ENCODE results near the gene C1QTNF2.
"Not testable (repeated sequence)": the region's sequence is repeated elsewhere in the genome, so short reads cannot be mapped to it uniquely, and the experiment has no call there.

The C1QTNF2 gene

DNA sequence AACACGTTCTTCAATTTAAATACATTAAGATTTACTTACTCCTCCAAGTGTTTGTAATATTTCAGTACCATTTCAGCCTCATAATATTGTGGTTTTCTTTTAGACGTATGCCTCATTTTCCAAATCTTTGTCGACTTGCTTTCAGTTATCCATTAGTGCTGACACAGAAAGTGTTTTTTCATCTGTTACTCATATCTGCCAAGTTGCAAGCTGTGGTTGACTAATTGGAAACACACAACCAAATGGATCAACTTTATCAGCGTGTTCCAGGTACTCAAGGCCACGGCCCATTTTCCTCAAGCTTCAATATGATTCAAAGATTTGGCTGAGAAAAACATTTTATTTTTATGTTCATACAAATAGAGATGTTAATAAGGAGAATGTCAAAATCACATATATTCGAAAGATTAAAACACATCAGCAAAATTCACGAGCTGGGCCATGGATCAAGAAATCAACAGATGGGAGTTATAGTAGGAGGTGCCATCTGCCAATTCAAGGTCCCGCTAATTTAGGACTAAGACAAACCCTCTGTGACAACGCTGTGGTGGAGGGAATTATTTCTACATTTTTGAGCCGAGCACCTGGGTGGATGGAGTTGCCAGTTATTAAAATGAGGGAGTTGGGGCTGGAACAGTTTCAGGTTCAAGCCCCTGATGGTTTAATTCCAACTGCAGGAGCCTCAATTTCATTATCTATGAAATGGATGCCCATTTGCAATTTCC, 30.9 kb downstream of the C1QTNF2 start:
- H3K9me3 ChIP-seq (ENCODE audit: severe bottlenecking), result no peaks in the 10 kb centered on the region
- ATAC-seq (ENCODE audit: low read depth) (no peak), DNase-seq (ENCODE audit: low spot score) (no peak)
- H3K36me3 ChIP-seq (ENCODE audit: low read depth), result no peaks in the 10 kb centered on the region
- H3K27ac ChIP-seq (ENCODE audit: poor library complexity, severe bottlenecking), result no peak overlapping the region
- H3K4me3 ChIP-seq (ENCODE audit: severe bottlenecking), result no peak overlapping the region
- no peaks in the 10 kb centered on the region for H3K27me3 ChIP-seq (ENCODE audit: insufficient read depth, poor library complexity, severe bottlenecking)
- TF ChIP-seq CTCF (IDR thresholded peaks at IDR 0.05; ENCODE audit: poor library complexity, severe bottlenecking), result no peak
- peaks cover 10% of the 10 kb centered on the region for H3K4me1 ChIP-seq (ENCODE audit: insufficient read depth, poor library complexity, severe bottlenecking)

DNA sequence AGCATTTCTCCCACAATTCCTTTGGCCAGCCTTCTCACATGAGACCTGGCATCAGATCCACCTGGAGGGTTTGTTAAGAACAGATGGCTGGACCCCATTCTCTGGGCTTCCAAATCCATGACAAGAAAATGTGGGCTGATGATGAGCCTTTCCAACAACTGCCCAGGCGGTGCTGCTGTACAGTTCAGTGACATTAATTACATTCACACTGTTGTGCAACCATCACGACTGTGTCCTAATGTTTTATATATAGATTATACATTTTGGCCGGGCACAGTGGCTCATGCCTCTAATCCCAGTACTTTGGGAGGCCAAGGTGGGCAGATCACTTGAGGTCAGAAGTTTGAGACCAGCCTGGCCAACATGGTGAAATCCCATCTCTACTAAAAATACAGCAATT, 35.7 kb downstream of the C1QTNF2 start:
- H3K27me3 ChIP-seq (ENCODE audit: insufficient read depth, poor library complexity, severe bottlenecking); H3K4me3 ChIP-seq (ENCODE audit: severe bottlenecking); ATAC-seq (ENCODE audit: low read depth); H3K36me3 ChIP-seq (ENCODE audit: low read depth); H3K9me3 ChIP-seq (ENCODE audit: severe bottlenecking); H3K27ac ChIP-seq (ENCODE audit: poor library complexity, severe bottlenecking): not testable (repeated sequence)
- H3K4me1 ChIP-seq (ENCODE audit: insufficient read depth, poor library complexity, severe bottlenecking), result peaks cover 10% of the 10 kb centered on the region
- peak; percentile 29 for DNase-seq (ENCODE audit: low spot score)

- no peak overlapping the region for H3K27ac ChIP-seq (ENCODE audit: poor library complexity, severe bottlenecking)
- no peaks in the 10 kb centered on the region for H3K9me3 ChIP-seq (ENCODE audit: severe bottlenecking)
- no peaks in the 10 kb centered on the region for H3K36me3 ChIP-seq (ENCODE audit: low read depth)
- H3K4me1 ChIP-seq (ENCODE audit: insufficient read depth, poor library complexity, severe bottlenecking), result peaks cover 10% of the 10 kb centered on the region
- no peak for TF ChIP-seq CTCF (IDR thresholded peaks at IDR 0.05; ENCODE audit: poor library complexity, severe bottlenecking)
- DNase-seq (ENCODE audit: low spot score) (peak; percentile 29), ATAC-seq (ENCODE audit: low read depth) (peak; percentile 84)
- no peaks in the 10 kb centered on the region for H3K27me3 ChIP-seq (ENCODE audit: insufficient read depth, poor library complexity, severe bottlenecking)
- H3K4me3 ChIP-seq (ENCODE audit: severe bottlenecking), result no peak overlapping the region
Measured at GRCh38 chr5:160333721-160334120, 36.7 kb downstream of the C1QTNF2 start.

GRCh38 chr5:160330212-160330611, 40.2 kb downstream of the C1QTNF2 start:
- Histone ChIP-seq H3K27me3 (ENCODE audit: insufficient read depth, poor library complexity, severe bottlenecking) (no peaks in the 10 kb centered on the region), H3K4me3 (ENCODE audit: severe bottlenecking) (no peak overlapping the region), H3K36me3 (ENCODE audit: low read depth) (no peaks in the 10 kb centered on the region), H3K9me3 (ENCODE audit: severe bottlenecking) (no peaks in the 10 kb centered on the region), H3K27ac (ENCODE audit: poor library complexity, severe bottlenecking) (no peak overlapping the region), H3K4me1 (ENCODE audit: insufficient read depth, poor library complexity, severe bottlenecking) (peaks cover 7% of the 10 kb centered on the region)
- ATAC-seq (ENCODE audit: low read depth) (no peak), DNase-seq (ENCODE audit: low spot score) (no peak)
- no peak for TF ChIP-seq CTCF (IDR thresholded peaks at IDR 0.05; ENCODE audit: poor library complexity, severe bottlenecking)

GRCh38 chr5:160327818-160328217, 42.6 kb downstream of the C1QTNF2 start:
- no peak overlapping the region for H3K4me3 ChIP-seq (ENCODE audit: severe bottlenecking)
- no peak for TF ChIP-seq CTCF (IDR thresholded peaks at IDR 0.05; ENCODE audit: poor library complexity, severe bottlenecking)
- H3K4me1 ChIP-seq (ENCODE audit: insufficient read depth, poor library complexity, severe bottlenecking), result no peaks in the 10 kb centered on the region
- no peak overlapping the region for H3K27ac ChIP-seq (ENCODE audit: poor library complexity, severe bottlenecking)
- ATAC-seq (ENCODE audit: low read depth) (no peak), DNase-seq (ENCODE audit: low spot score) (no peak)
- no peaks in the 10 kb centered on the region for H3K27me3 ChIP-seq (ENCODE audit: insufficient read depth, poor library complexity, severe bottlenecking)
- H3K36me3 ChIP-seq (ENCODE audit: low read depth), result no peaks in the 10 kb centered on the region
- H3K9me3 ChIP-seq (ENCODE audit: severe bottlenecking), result no peaks in the 10 kb centered on the region

Data from RWPE2 (cell line).